Peyer's patch (tissue), 4 donors: ENCODE measurements around the gene HRH3.

ENCODE experiments used
- CTCF ChIP-seq, 6 experiments: fragments of 450-650 bp in 4 of 6; fragments of 200-600 bp in 2 of 6; sonication (generic) in 1 of 6; IDR thresholded peaks; one replicate each; pipeline ENCODE4 v1.5.1; 2017 to 2019; ENCODE audit warnings: antibody characterized with exemption in 6 of 6, mild to moderate bottlenecking in 3 of 6, moderate library complexity in 1 of 6
- POLR2A ChIP-seq, 2 donors: fragments of 450-650 bp; IDR thresholded peaks; one replicate each; pipeline ENCODE4 v1.5.1; 2017; ENCODE audit warnings: antibody characterized with exemption in 2 of 2, mild to moderate bottlenecking in 2 of 2, moderate library complexity in 2 of 2

GRCh38 chr20:62230276-62230675, 10.2 kb upstream of the HRH3 start:
- TF ChIP-seq CTCF (IDR thresholded peaks at IDR 0.05) (no peak), POLR2A (IDR thresholded peaks at IDR 0.05) (no peak)
